K562 (cell line): ENCODE results near the gene CUL4B. TPM values are rescaled to one million over a fixed set of nuclear protein-coding genes. Genes with fewer than 3 reads are reported as not detected.

Experiments used
- CC2D1A ChIP-seq: fragments of 450-650 bp; IDR thresholded peaks from 2 replicates; pipeline ENCODE4 v1.6.1; 2017; ENCODE audit warnings: mild to moderate bottlenecking
- E2F4 ChIP-seq: sonication (generic); formaldehyde crosslinking; IDR thresholded peaks from 2 replicates; pipeline ENCODE4 v1.8.0; 2022; ENCODE audit warnings: mild to moderate bottlenecking, low read depth, missing genetic modification reagents
- FOS ChIP-seq: IDR thresholded peaks from 3 replicates; pipeline ENCODE4 v1.6.1; 2011; ENCODE audit not compliant: insufficient read length; ENCODE audit errors: extremely low read depth
- MYBL2 ChIP-seq, 2 experiments: fragments of 450-650 bp in 1 of 2; sonication (generic) in 1 of 2; formaldehyde crosslinking in 1 of 2; IDR thresholded peaks; 2 replicates each; pipeline versions ENCODE4 v1.6.1 to v1.8.1; 2017 to 2022; ENCODE audit warnings: borderline replicate concordance in 1 of 2, inconsistent platforms in 1 of 2, low read depth in 1 of 2, mild to moderate bottlenecking in 1 of 2, missing genetic modification reagents in 1 of 2, moderate library complexity in 1 of 2
- SETDB1 ChIP-seq: IDR thresholded peaks from one replicate; pipeline ENCODE4 v1.6.1; 2012; ENCODE audit warnings: low read length, control low read depth, inconsistent platforms
- STAT5B ChIP-seq: fragments of 250-450 bp; sonication (Bioruptor Pico); IDR thresholded peaks from 2 replicates; pipeline ENCODE4 v1.8.0; 2021; ENCODE audit warnings: mild to moderate bottlenecking, inconsistent platforms
- TBL1XR1 ChIP-seq, 2 experiments: IDR thresholded peaks; 2 replicates each; pipeline ENCODE4 v1.6.1; 2012; ENCODE audit warnings: improper control_type of control experiment in 2 of 2, low read length in 2 of 2, mild to moderate bottlenecking in 1 of 2
- TOE1 ChIP-seq, 2 experiments: fragments of 450-650 bp in 1 of 2; sonication (generic) in 1 of 2; formaldehyde crosslinking in 1 of 2; IDR thresholded peaks; 2 replicates each; pipeline versions ENCODE4 v1.7.1 to v1.8.0; 2016 to 2022; ENCODE audit warnings: borderline replicate concordance in 2 of 2, mild to moderate bottlenecking in 2 of 2, antibody characterized with exemption in 1 of 2, inconsistent platforms in 1 of 2, low read depth in 1 of 2, missing genetic modification reagents in 1 of 2, moderate library complexity in 1 of 2
- ZBTB1 ChIP-seq: sonication (generic); formaldehyde crosslinking; IDR thresholded peaks from 2 replicates; pipeline ENCODE4 v1.8.1; 2023; ENCODE audit warnings: missing genetic modification reagents, low read depth, mild to moderate bottlenecking, borderline replicate concordance
- ZBTB8A ChIP-seq: fragments of 450-650 bp; IDR thresholded peaks from 2 replicates; pipeline ENCODE4 v1.6.1; 2018; ENCODE audit warnings: mild to moderate bottlenecking, moderate library complexity; ENCODE audit not compliant: partially characterized antibody
- ZC3H8 ChIP-seq: fragments of 450-650 bp; IDR thresholded peaks from 2 replicates; pipeline ENCODE4 v1.6.1; 2017
- ZKSCAN1 ChIP-seq: fragments of 150-350 bp; IDR thresholded peaks from 2 replicates; pipeline ENCODE4 v1.6.1; 2016; ENCODE audit warnings: low read depth, low read length
- ZNF174 ChIP-seq: fragments of 250-450 bp; sonication (Bioruptor Pico); IDR thresholded peaks from 2 replicates; pipeline ENCODE4 v1.4.0; 2020; ENCODE audit warnings: mild to moderate bottlenecking
- ZNF175 ChIP-seq: fragments of 200-800 bp; sonication (Bioruptor generic); IDR thresholded peaks from 2 replicates; pipeline ENCODE4 v1.6.1; 2016; ENCODE audit warnings: low read depth, mild to moderate bottlenecking, missing genetic modification characterization, missing compliant biosample characterization
- ZNF584 ChIP-seq: fragments of 200-800 bp; sonication (Bioruptor generic); IDR thresholded peaks from 2 replicates; pipeline ENCODE4 v1.6.1; 2016; ENCODE audit warnings: low read depth, mild to moderate bottlenecking, missing genetic modification characterization, missing compliant biosample characterization
- ZNF668 ChIP-seq: fragments of 250-450 bp; sonication (Bioruptor Pico); IDR thresholded peaks from 2 replicates; pipeline ENCODE4 v1.8.0; 2022; ENCODE audit warnings: mild to moderate bottlenecking, inconsistent platforms
- polyA plus RNA-seq, 8 experiments: library from polyadenylated mRNA; depleted of rRNA in 4 of 8; stranded (reverse) in 5 of 8; unstranded in 3 of 8; fragments of >200 nt; fragmentation: Nextera tagmentation in 2 of 8; fragmentation: Illumina TruSeq in 1 of 8; extraction: Ambion mirVana in 2 of 8; extraction: Trizol in 1 of 8; gene quantifications; 2 replicates each; pipeline versions ENCODE4 v1.2.1 to v1.2.3, GENCODE V29; 2011 to 2014; ENCODE audit warnings: inconsistent platforms in 1 of 8, missing spikeins in 1 of 8
- total RNA-seq, 7 experiments: library from RNA; depleted of rRNA in 6 of 7; stranded (reverse); fragments of >200 nt in 6 of 7; fragmentation: Illumina TruSeq in 2 of 7; extraction: Trizol in 2 of 7; gene quantifications; 2 replicates each; pipeline versions ENCODE4 v1.2.1 to v1.2.3, GENCODE V29; 2011 to 2021; ENCODE audit warnings: low replicate concordance in 1 of 7
- TF ChIP-seq, protein P1 (sequence below), 2 experiments: fragments of 150-350 bp in 1 of 2; IDR thresholded peaks; 2 replicates each; pipeline ENCODE4 v1.6.1; 2012 to 2016; ENCODE audit warnings: low read depth in 2 of 2, low read length in 2 of 2, mild to moderate bottlenecking in 1 of 2, moderate library complexity in 1 of 2
- TF ChIP-seq, protein P2 (sequence below): IDR thresholded peaks from 3 replicates; pipeline ENCODE4 v1.6.1; 2011; ENCODE audit warnings: borderline replicate concordance, mild to moderate bottlenecking, moderate library complexity; ENCODE audit not compliant: insufficient read length; ENCODE audit errors: extremely low read depth

CUL4B gene
- total and polyA plus RNA-seq, 9 of the 15 experiments (the other 6 are each of a cell fraction or from before 2014, with no cell fraction given), result 15.0 to 41.7 (median 37.5) TPM

GRCh38 chrX:120603707-120604360, 43.1 kb upstream of the CUL4B start, which contains the start of gene MCTS1 (continued):
- no peak for TF ChIP-seq MYBL2 (IDR thresholded peaks at IDR 0.05; ENCODE audit: low read depth)
- TF ChIP-seq MYBL2 (CRISPR knock-in tag; IDR thresholded peaks at IDR 0.05; ENCODE audit: borderline replicate concordance), result no peak
- no peak for TF ChIP-seq STAT5B
- peak; percentile 43; the same call in 1 of the 2 replicates for TF ChIP-seq TOE1 (IDR thresholded peaks at IDR 0.05; ENCODE audit: borderline replicate concordance)
- no peak for TF ChIP-seq TOE1 (CRISPR knock-in tag; IDR thresholded peaks at IDR 0.05; ENCODE audit: borderline replicate concordance, low read depth)
- TF ChIP-seq ZNF174 (CRISPR knock-in tag), result no peak
- TF ChIP-seq ZBTB8A, result no peak
- no peak for TF ChIP-seq FOS
- no peak for TF ChIP-seq ZBTB1
- TF ChIP-seq SETDB1, result no peak
- TF ChIP-seq ZNF584 (CRISPR knock-in tag), result no peak
- 0 out of 4 replicates have a peak, but pooled peaks of 1 of the 2 experiments have one; percentile 11 for TF ChIP-seq TBL1XR1 (IDR thresholded peaks at IDR 0.05; ENCODE audit: low read length in 2 of 2)
- TF ChIP-seq, protein P1, sequence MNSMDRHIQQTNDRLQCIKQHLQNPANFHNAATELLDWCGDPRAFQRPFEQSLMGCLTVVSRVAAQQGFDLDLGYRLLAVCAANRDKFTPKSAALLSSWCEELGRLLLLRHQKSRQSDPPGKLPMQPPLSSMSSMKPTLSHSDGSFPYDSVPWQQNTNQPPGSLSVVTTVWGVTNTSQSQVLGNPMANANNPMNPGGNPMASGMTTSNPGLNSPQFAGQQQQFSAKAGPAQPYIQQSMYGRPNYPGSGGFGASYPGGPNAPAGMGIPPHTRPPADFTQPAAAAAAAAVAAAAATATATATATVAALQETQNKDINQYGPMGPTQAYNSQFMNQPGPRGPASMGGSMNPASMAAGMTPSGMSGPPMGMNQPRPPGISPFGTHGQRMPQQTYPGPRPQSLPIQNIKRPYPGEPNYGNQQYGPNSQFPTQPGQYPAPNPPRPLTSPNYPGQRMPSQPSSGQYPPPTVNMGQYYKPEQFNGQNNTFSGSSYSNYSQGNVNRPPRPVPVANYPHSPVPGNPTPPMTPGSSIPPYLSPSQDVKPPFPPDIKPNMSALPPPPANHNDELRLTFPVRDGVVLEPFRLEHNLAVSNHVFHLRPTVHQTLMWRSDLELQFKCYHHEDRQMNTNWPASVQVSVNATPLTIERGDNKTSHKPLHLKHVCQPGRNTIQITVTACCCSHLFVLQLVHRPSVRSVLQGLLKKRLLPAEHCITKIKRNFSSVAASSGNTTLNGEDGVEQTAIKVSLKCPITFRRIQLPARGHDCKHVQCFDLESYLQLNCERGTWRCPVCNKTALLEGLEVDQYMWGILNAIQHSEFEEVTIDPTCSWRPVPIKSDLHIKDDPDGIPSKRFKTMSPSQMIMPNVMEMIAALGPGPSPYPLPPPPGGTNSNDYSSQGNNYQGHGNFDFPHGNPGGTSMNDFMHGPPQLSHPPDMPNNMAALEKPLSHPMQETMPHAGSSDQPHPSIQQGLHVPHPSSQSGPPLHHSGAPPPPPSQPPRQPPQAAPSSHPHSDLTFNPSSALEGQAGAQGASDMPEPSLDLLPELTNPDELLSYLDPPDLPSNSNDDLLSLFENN (IDR thresholded peaks at IDR 0.05; ENCODE audit: low read depth in 2 of 2, low read length in 2 of 2), result no peak
- TF ChIP-seq ZNF668, result no peak
- peak; percentile 74; the same call in 1 of the 2 replicates for TF ChIP-seq CC2D1A
- TF ChIP-seq, protein P2, sequence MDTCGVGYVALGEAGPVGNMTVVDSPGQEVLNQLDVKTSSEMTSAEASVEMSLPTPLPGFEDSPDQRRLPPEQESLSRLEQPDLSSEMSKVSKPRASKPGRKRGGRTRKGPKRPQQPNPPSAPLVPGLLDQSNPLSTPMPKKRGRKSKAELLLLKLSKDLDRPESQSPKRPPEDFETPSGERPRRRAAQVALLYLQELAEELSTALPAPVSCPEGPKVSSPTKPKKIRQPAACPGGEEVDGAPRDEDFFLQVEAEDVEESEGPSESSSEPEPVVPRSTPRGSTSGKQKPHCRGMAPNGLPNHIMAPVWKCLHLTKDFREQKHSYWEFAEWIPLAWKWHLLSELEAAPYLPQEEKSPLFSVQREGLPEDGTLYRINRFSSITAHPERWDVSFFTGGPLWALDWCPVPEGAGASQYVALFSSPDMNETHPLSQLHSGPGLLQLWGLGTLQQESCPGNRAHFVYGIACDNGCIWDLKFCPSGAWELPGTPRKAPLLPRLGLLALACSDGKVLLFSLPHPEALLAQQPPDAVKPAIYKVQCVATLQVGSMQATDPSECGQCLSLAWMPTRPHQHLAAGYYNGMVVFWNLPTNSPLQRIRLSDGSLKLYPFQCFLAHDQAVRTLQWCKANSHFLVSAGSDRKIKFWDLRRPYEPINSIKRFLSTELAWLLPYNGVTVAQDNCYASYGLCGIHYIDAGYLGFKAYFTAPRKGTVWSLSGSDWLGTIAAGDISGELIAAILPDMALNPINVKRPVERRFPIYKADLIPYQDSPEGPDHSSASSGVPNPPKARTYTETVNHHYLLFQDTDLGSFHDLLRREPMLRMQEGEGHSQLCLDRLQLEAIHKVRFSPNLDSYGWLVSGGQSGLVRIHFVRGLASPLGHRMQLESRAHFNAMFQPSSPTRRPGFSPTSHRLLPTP, result no peak
- TF ChIP-seq ZKSCAN1, result no peak
- no peak for TF ChIP-seq E2F4 (CRISPR knock-in tag)
- TF ChIP-seq ZNF175 (CRISPR knock-in tag), result peak; percentile 4; the same call in 1 of the 2 replicates
- TF ChIP-seq ZC3H8, result no peak
